Measurements from ENCODE around the gene STARD7. TPM values are rescaled to one million over a fixed set of nuclear protein-coding genes. Genes with fewer than 3 reads are reported as not detected.

The STARD7 gene
- total and polyA plus RNA-seq, 2 experiments from 2014 or later: 161 to 214 TPM

DNA sequence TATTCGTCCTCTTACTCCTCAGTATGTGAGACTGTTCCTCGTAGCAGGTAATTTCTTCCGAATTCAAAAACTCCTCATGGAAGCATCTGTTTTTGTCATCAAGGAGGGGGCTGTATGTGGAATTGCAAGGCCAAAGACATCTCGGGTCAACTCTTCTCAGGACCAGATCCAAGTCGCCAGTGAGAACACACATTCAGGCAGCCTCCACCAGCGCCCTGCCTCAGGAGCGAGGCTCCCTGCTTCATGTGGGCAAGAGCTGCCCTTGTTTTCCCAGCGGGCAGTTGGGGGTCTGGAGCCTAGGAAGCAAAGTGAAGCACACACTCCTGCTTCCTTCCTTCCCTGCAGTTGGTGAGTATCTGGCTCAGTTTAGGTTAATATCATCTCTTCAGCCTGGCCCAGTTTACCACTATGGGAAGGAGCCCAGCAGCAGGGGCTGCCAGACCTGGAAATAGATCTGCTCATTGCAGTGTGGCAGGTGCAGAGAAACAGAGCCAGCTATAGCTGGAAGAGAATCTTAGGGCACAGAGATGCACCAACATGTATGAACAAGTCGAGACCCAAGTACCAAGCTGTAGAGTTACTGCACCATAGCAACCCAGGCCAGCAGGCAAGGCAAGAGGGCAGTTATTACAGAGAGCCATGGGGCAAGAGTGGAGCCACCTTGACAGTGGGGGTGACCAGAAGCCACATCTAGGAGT lies 31.9 kb upstream of the STARD7 start:
- no peaks in the 10 kb centered on the region for H3K36me3 ChIP-seq
- peak overlapping the region; percentile 12 for H3K27ac ChIP-seq
- TF ChIP-seq, protein P1, sequence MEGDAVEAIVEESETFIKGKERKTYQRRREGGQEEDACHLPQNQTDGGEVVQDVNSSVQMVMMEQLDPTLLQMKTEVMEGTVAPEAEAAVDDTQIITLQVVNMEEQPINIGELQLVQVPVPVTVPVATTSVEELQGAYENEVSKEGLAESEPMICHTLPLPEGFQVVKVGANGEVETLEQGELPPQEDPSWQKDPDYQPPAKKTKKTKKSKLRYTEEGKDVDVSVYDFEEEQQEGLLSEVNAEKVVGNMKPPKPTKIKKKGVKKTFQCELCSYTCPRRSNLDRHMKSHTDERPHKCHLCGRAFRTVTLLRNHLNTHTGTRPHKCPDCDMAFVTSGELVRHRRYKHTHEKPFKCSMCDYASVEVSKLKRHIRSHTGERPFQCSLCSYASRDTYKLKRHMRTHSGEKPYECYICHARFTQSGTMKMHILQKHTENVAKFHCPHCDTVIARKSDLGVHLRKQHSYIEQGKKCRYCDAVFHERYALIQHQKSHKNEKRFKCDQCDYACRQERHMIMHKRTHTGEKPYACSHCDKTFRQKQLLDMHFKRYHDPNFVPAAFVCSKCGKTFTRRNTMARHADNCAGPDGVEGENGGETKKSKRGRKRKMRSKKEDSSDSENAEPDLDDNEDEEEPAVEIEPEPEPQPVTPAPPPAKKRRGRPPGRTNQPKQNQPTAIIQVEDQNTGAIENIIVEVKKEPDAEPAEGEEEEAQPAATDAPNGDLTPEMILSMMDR (IDR thresholded peaks at IDR 0.05; ENCODE audit: low read depth, low read length): no peak
- H3K4me3 ChIP-seq: no peak overlapping the region
- peaks cover 6% of the 10 kb centered on the region for H3K4me1 ChIP-seq (ENCODE audit: low read depth)
- H3K9me3 ChIP-seq (ENCODE audit: low read depth): no peaks in the 10 kb centered on the region
- DNase-seq (ENCODE audit: low read depth in 1 of 2, low spot score in 1 of 2): no peak
- H3K27me3 ChIP-seq: no peaks in the 10 kb centered on the region

DNA sequence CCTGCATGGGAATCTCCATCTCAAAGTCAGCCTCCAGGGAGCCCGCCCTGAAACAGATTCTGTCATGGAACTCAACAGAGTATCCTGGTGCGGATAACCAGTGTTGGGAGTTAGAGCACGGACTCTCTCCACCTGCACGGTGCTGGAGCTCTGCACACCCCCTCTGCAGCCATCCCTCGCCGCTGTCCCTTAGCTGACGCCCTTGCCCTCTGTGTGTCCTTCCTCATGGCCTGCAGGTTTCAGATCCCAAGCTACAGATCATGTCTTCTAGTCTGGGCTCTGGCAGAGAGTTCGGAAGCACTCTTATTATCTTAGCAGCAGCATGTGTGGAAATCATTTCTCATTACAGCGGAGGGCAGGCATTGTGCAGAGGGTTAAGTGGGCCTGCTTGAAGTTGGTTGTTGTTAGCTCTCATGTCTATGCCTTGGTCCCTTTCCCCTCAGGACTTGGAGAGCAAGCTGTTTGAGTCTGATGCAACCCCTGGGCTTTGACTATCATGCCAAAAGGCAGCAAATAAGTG lies 31.2 kb upstream of the STARD7 start:
- H3K9me3 ChIP-seq (ENCODE audit: low read depth): no peaks in the 10 kb centered on the region
- H3K27me3 ChIP-seq: no peaks in the 10 kb centered on the region
- H3K36me3 ChIP-seq: no peaks in the 10 kb centered on the region
- H3K4me3 ChIP-seq: no peak overlapping the region
- H3K27ac ChIP-seq: peak overlapping the region; percentile 12
- peaks cover 6% of the 10 kb centered on the region for H3K4me1 ChIP-seq (ENCODE audit: low read depth)
- TF ChIP-seq, protein P1 (IDR thresholded peaks at IDR 0.05; ENCODE audit: low read depth, low read length): no peak
- DNase-seq (ENCODE audit: low read depth in 1 of 2, low spot score in 1 of 2): peak in 1 of 2 donors; percentile 38

- Histone ChIP-seq H3K27me3 (no peaks in the 10 kb centered on the region), H3K9me3 (ENCODE audit: low read depth) (no peaks in the 10 kb centered on the region), H3K27ac (peak overlapping the region; percentile 12), H3K4me3 (no peak overlapping the region), H3K36me3 (no peaks in the 10 kb centered on the region), H3K4me1 (ENCODE audit: low read depth) (peaks cover 6% of the 10 kb centered on the region)
- TF ChIP-seq, protein P1 (IDR thresholded peaks at IDR 0.05; ENCODE audit: low read depth, low read length): no peak
- no peak for DNase-seq (ENCODE audit: low read depth in 1 of 2, low spot score in 1 of 2)
Observed at GRCh38 chr2:96239091-96239490, 30.5 kb upstream of the STARD7 start.

DNA sequence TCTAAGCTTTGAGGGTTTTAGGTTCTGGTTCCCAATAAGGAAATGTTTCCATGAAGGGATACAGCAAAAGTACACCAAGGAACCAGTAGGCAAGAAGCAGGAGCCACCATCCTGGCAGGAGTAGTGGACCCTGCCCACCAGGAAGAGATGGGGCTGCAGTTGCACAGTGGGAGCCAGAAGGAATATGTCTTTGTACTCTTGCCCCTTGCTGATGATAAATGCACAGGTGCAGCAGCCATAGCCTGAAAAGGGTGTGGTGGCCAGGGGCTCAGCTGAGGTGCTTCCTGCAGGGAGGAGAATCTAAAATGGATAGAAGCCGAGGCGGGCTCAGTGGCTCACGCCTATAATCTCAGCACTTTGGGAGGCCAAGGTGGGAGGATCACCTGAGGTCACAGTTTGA lies 29.6 kb upstream of the STARD7 start:
- no peaks in the 10 kb centered on the region for H3K27me3 ChIP-seq
- no peak for DNase-seq (ENCODE audit: low read depth in 1 of 2, low spot score in 1 of 2)
- peaks cover 6% of the 10 kb centered on the region for H3K4me1 ChIP-seq (ENCODE audit: low read depth)
- H3K4me3 ChIP-seq: no peak overlapping the region
- TF ChIP-seq, protein P1 (IDR thresholded peaks at IDR 0.05; ENCODE audit: low read depth, low read length): no peak
- H3K36me3 ChIP-seq: no peaks in the 10 kb centered on the region
- no peak overlapping the region for H3K27ac ChIP-seq
- H3K9me3 ChIP-seq (ENCODE audit: low read depth): no peaks in the 10 kb centered on the region

- TF ChIP-seq, protein P1 (IDR thresholded peaks at IDR 0.05; ENCODE audit: low read depth, low read length): no peak
- Histone ChIP-seq H3K36me3 (no peaks in the 10 kb centered on the region), H3K9me3 (ENCODE audit: low read depth) (no peaks in the 10 kb centered on the region), H3K27ac (no peak overlapping the region), H3K27me3 (no peaks in the 10 kb centered on the region), H3K4me1 (ENCODE audit: low read depth) (peaks cover 6% of the 10 kb centered on the region), H3K4me3 (no peak overlapping the region)
- DNase-seq (ENCODE audit: low read depth in 1 of 2, low spot score in 1 of 2): no peak
Observed at GRCh38 chr2:96236882-96237281, 28.3 kb upstream of the STARD7 start.
